ENCODE results near the gene ZFAND4. TPM values are rescaled to one million over a fixed set of nuclear protein-coding genes. Genes with fewer than 3 reads are reported as not detected.

Gene ZFAND4
- total and polyA plus RNA-seq, 9 of the 15 experiments (the other 6 are each of a cell fraction or from before 2014, with no cell fraction given) = 0.42 to 3.0 (median 1.5) TPM

DNA sequence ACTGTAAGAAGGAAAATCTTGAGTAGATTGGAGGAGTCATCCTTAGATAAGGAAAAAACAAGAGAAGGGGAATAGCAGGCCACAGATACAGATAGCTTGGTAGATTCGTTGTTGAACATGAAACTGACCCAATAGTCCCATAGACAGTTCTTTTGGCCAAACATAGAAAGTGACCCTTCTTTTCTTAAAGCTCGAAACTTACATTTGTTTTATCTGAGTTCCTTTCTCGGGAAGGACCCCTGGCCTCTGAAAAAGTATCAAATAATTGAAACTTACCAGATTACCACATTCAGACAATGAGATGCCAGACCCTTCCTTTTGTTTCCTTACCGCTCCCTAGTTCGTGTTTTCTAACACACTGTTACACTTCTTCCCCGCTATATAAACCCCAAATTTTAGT lies 72.9 kb downstream of the ZFAND4 start (continued):
- TF ChIP-seq ZNF143 (CRISPR knock-in tag; IDR thresholded peaks at IDR 0.05) = no peak
- TF ChIP-seq ZEB2 (IDR thresholded peaks at IDR 0.05) = no peak; the same call in 1 of the 2 replicates
- TF ChIP-seq, protein P1, sequence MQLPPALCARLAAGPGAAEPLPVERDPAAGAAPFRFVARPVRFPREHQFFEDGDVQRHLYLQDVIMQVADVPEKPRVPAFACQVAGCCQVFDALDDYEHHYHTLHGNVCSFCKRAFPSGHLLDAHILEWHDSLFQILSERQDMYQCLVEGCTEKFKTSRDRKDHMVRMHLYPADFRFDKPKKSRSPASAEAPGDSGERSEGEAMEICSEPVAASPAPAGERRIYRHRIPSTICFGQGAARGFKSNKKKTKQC (CRISPR knock-in tag; IDR thresholded peaks at IDR 0.05) = no peak
- no peak for TF ChIP-seq POU5F1 (IDR thresholded peaks at IDR 0.05; ENCODE audit: borderline replicate concordance, low read depth, low read length, partially characterized antibody)
- TF ChIP-seq, protein P2, sequence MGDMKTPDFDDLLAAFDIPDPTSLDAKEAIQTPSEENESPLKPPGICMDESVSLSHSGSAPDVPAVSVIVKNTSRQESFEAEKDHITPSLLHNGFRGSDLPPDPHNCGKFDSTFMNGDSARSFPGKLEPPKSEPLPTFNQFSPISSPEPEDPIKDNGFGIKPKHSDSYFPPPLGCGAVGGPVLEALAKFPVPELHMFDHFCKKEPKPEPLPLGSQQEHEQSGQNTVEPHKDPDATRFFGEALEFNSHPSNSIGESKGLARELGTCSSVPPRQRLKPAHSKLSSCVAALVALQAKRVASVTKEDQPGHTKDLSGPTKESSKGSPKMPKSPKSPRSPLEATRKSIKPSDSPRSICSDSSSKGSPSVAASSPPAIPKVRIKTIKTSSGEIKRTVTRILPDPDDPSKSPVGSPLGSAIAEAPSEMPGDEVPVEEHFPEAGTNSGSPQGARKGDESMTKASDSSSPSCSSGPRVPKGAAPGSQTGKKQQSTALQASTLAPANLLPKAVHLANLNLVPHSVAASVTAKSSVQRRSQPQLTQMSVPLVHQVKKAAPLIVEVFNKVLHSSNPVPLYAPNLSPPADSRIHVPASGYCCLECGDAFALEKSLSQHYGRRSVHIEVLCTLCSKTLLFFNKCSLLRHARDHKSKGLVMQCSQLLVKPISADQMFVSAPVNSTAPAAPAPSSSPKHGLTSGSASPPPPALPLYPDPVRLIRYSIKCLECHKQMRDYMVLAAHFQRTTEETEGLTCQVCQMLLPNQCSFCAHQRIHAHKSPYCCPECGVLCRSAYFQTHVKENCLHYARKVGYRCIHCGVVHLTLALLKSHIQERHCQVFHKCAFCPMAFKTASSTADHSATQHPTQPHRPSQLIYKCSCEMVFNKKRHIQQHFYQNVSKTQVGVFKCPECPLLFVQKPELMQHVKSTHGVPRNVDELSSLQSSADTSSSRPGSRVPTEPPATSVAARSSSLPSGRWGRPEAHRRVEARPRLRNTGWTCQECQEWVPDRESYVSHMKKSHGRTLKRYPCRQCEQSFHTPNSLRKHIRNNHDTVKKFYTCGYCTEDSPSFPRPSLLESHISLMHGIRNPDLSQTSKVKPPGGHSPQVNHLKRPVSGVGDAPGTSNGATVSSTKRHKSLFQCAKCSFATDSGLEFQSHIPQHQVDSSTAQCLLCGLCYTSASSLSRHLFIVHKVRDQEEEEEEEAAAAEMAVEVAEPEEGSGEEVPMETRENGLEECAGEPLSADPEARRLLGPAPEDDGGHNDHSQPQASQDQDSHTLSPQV (IDR thresholded peaks at IDR 0.05) = no peak
- no peak for TF ChIP-seq STAT5B (CRISPR knock-in tag; IDR thresholded peaks at IDR 0.05)
- TF ChIP-seq KLF10 (CRISPR knock-in tag; IDR thresholded peaks at IDR 0.05) = no peak
- 0 out of 2 replicates have a peak, but pooled peaks have one; percentile 53 for TF ChIP-seq CBX1 (IDR thresholded peaks at IDR 0.05; ENCODE audit: low read depth)
- TF ChIP-seq NCOA4 (IDR thresholded peaks at IDR 0.05; ENCODE audit: partially characterized antibody) = no peak
